G401 (cell line): ENCODE data around the gene KRTAP2-1. TPM values are rescaled to one million over a fixed set of nuclear protein-coding genes. Genes with fewer than 3 reads are reported as not detected.

ENCODE experiments used
- total RNA-seq: library from RNA; depleted of rRNA; stranded (reverse); fragments of >200 nt; shearing (Covaris generic); gene quantifications from 2 replicates; pipeline ENCODE4 v1.2.3, GENCODE V29; 2014; rRNA removed

The KRTAP2-1 gene
- total RNA-seq, 1 experiment from 2014 or later = not detected

Other genes starting within 250 kb of the KRTAP2-1 start
- gene KRT28, start 247.4 kb downstream of the KRTAP2-1 start, total RNA-seq = not detected in 2 replicates
- 22.4 and 30.6 TPM in 2 replicates for gene KRT10, start 224.7 kb downstream of the KRTAP2-1 start, total RNA-seq
- not detected in 2 replicates for gene KRT12, start 180.1 kb downstream of the KRTAP2-1 start, total RNA-seq
- not detected in 2 replicates for gene KRT20, start 162.1 kb downstream of the KRTAP2-1 start, total RNA-seq
- not detected in 2 replicates for gene KRT23, start 109.7 kb downstream of the KRTAP2-1 start, total RNA-seq
- gene KRT39, start 80.4 kb downstream of the KRTAP2-1 start, total RNA-seq = not detected in 2 replicates
- gene KRT40, start 63.0 kb downstream of the KRTAP2-1 start, total RNA-seq = not detected in 2 replicates
- gene KRTAP3-3, start 53.2 kb downstream of the KRTAP2-1 start, total RNA-seq = not detected in 2 replicates
- gene KRTAP3-2, start 47.4 kb downstream of the KRTAP2-1 start, total RNA-seq = not detected in 2 replicates
- not detected in 2 replicates for gene KRTAP3-1, start 38.2 kb downstream of the KRTAP2-1 start, total RNA-seq
- gene KRTAP1-5, start 20.1 kb downstream of the KRTAP2-1 start, total RNA-seq = not detected in 2 replicates
- not detected in 2 replicates for gene KRTAP1-4, start 17.1 kb downstream of the KRTAP2-1 start, total RNA-seq
- not detected in 2 replicates for gene KRTAP1-3, start 12.4 kb downstream of the KRTAP2-1 start, total RNA-seq
- not detected in 2 replicates for gene KRTAP1-1, start 5.9 kb downstream of the KRTAP2-1 start, total RNA-seq
- not detected in 2 replicates for gene KRTAP2-2, start 7.9 kb upstream of the KRTAP2-1 start, total RNA-seq
- gene KRTAP2-3, start 12.8 kb upstream of the KRTAP2-1 start, total RNA-seq = not detected in 2 replicates
- gene KRTAP2-4, start 18.6 kb upstream of the KRTAP2-1 start, total RNA-seq = not detected in 2 replicates
- gene KRTAP4-7, start 36.8 kb upstream of the KRTAP2-1 start, total RNA-seq = not detected in 2 replicates
- gene KRTAP4-8, start 50.8 kb upstream of the KRTAP2-1 start, total RNA-seq = not detected in 2 replicates
- gene KRTAP4-16, start 54.9 kb upstream of the KRTAP2-1 start, total RNA-seq = not detected in 2 replicates
- gene KRTAP4-9, start 58.1 kb upstream of the KRTAP2-1 start, total RNA-seq = not detected in 2 replicates
- gene KRTAP4-11, start 71.1 kb upstream of the KRTAP2-1 start, total RNA-seq = not detected in 2 replicates
- gene KRTAP4-12, start 76.9 kb upstream of the KRTAP2-1 start, total RNA-seq = not detected in 2 replicates
- gene KRTAP4-6, start 93.2 kb upstream of the KRTAP2-1 start, total RNA-seq = not detected in 2 replicates
- not detected in 2 replicates for gene KRTAP4-5, start 102.5 kb upstream of the KRTAP2-1 start, total RNA-seq
- not detected in 2 replicates for gene KRTAP4-4, start 113.4 kb upstream of the KRTAP2-1 start, total RNA-seq
- not detected in 2 replicates for gene KRTAP4-3, start 120.9 kb upstream of the KRTAP2-1 start, total RNA-seq
- not detected in 2 replicates for gene KRTAP4-2, start 130.9 kb upstream of the KRTAP2-1 start, total RNA-seq
- not detected in 2 replicates for gene KRTAP4-1, start 137.6 kb upstream of the KRTAP2-1 start, total RNA-seq
- not detected in 2 replicates for gene KRTAP9-1, start 142.6 kb upstream of the KRTAP2-1 start, total RNA-seq
- not detected in 2 replicates for gene KRTAP9-2, start 179.3 kb upstream of the KRTAP2-1 start, total RNA-seq
- gene KRTAP9-3, start 185.1 kb upstream of the KRTAP2-1 start, total RNA-seq = not detected in 2 replicates
- gene KRTAP9-8, start 190.7 kb upstream of the KRTAP2-1 start, total RNA-seq = not detected in 2 replicates
- gene KRTAP9-4, start 202.4 kb upstream of the KRTAP2-1 start, total RNA-seq = not detected in 2 replicates
- not detected in 2 replicates for gene KRTAP9-9, start 208.1 kb upstream of the KRTAP2-1 start, total RNA-seq
- gene KRTAP9-6, start 218.1 kb upstream of the KRTAP2-1 start, total RNA-seq = not detected in 2 replicates
- not detected in 2 replicates for gene KRTAP9-7, start 228.4 kb upstream of the KRTAP2-1 start, total RNA-seq